HG03025 (cell line): Measurements from ENCODE around the gene MBP.
A peak's percentile ranks its signal among the peaks of the same experiment; 100 is the strongest.

Source experiments
- ATAC-seq: cut with Tn5 transposase; IDR thresholded peaks from one replicate; pipeline ENCODE4 v1.9.1; 2021; ENCODE audit warnings: mild to moderate bottlenecking, moderate library complexity; ENCODE audit not compliant: unreplicated experiment, low FRiP score

Gene MBP

GRCh38 chr18:77088963-77089722 is 43.4 kb downstream of the MBP start:
- no peak for ATAC-seq

GRCh38 chr18:77087393-77088141 is 45.0 kb downstream of the MBP start:
- ATAC-seq, result no peak

- ATAC-seq, result no peak
Observed at GRCh38 chr18:77086656-77087392, 45.8 kb downstream of the MBP start.

- ATAC-seq, result no peak
Observed at GRCh38 chr18:77086034-77086433, 46.5 kb downstream of the MBP start.

GRCh38 chr18:77084688-77085035 is 47.9 kb downstream of the MBP start:
- ATAC-seq, result no peak

GRCh38 chr18:77082316-77082955 is 50.1 kb downstream of the MBP start:
- no peak for ATAC-seq

GRCh38 chr18:77081390-77081778 is 51.2 kb downstream of the MBP start:
- no peak for ATAC-seq

GRCh38 chr18:77079954-77080682 is 52.5 kb downstream of the MBP start:
- peak; percentile 87 for ATAC-seq

GRCh38 chr18:77079088-77079487 is 53.5 kb downstream of the MBP start:
- no peak for ATAC-seq

GRCh38 chr18:77078690-77079070 is 53.9 kb downstream of the MBP start:
- ATAC-seq, result no peak

- ATAC-seq, result no peak
Observed at GRCh38 chr18:77077941-77078689, 54.5 kb downstream of the MBP start.

GRCh38 chr18:77077401-77077800 is 55.2 kb downstream of the MBP start:
- no peak for ATAC-seq

- no peak for ATAC-seq
Observed at GRCh38 chr18:77076111-77076510, 56.5 kb downstream of the MBP start.

- no peak for ATAC-seq
Observed at GRCh38 chr18:77074431-77074830, 58.2 kb downstream of the MBP start.

GRCh38 chr18:77073336-77074093 is 59.1 kb downstream of the MBP start:
- no peak for ATAC-seq

- ATAC-seq, result no peak
Observed at GRCh38 chr18:77072566-77072965, 60.0 kb downstream of the MBP start.

- no peak for ATAC-seq
Observed at GRCh38 chr18:77071711-77072292, 60.8 kb downstream of the MBP start.

- ATAC-seq, result no peak
Observed at GRCh38 chr18:77071061-77071460, 61.5 kb downstream of the MBP start.

GRCh38 chr18:77070627-77071026 is 62.0 kb downstream of the MBP start:
- no peak for ATAC-seq
